ENCODE results near the gene MTCL3.
"Not testable (repeated sequence)": the region's sequence is repeated elsewhere in the genome, so short reads cannot be mapped to it uniquely, and the experiment has no call there.

MTCL3 gene

DNA sequence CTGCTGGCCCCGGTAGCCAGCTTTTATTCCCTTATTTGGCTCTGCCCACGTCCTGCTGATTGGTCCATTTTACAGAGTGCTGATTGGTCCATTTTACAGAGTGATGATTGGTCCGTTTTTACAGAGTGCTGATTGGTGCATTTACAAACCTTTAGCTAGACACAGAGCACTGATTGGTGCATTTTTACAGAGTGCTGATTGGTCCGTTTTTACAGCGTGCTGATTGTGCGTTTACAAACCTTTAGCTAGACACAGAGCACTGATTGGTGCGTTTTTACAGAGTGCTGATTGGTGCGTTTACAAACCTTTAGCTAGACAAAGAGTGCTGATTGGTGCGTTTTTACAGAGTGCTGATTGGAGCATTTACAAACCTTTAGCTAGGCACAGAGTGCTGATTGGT lies 90.6 kb downstream of the MTCL3 start:
- DNase-seq (ENCODE audit: low read depth in 2 of 2), result not testable (repeated sequence)

DNA sequence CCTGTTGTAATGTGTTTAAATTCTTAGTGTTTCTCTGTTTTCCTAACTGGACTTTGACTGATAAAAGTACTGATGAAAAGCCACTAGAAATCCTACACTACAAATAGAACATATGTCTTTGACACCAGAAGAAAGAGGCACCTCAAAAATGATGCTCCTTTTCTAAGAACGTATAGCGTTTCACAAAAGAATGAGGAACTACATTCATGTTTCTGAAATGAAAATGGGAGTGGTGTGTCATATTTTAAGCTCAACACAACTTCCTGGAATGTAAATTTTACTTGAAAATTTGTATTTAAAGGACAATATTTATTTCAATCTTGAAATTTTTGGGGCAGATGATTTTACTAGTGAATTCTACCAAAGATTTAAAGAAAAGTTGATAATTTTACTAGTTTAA lies 95.2 kb downstream of the MTCL3 start:
- DNase-seq (ENCODE audit: low read depth in 2 of 2), result no peak
